ENCODE results near the gene PRRG4. TPM values are rescaled to one million over a fixed set of nuclear protein-coding genes. Genes with fewer than 3 reads are reported as not detected.
"Not testable (repeated sequence)": the region's sequence is repeated elsewhere in the genome, so short reads cannot be mapped to it uniquely, and the experiment has no call there.

The PRRG4 gene
- total RNA-seq, 1 donor from 2014 or later, result 3.7 TPM

DNA sequence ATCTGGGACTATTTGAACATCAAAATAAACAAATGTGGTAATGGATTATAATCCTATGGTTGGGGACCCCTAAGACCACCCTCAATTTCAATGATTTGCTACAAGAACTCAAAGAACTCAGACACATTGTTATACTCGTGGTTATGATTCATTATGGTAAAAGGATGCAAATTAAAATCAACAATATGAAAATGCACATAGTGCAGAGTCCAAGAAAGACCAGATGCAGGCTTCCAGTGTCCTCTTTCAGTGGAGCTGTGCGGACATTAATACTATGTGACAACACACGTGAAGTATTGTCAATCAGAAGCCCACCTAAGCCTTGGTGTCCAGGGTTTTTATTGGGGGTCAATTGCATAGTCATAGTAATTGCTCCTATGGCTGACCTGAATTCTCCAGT is 53.7 kb downstream of the PRRG4 start:
- TF ChIP-seq, protein P1, sequence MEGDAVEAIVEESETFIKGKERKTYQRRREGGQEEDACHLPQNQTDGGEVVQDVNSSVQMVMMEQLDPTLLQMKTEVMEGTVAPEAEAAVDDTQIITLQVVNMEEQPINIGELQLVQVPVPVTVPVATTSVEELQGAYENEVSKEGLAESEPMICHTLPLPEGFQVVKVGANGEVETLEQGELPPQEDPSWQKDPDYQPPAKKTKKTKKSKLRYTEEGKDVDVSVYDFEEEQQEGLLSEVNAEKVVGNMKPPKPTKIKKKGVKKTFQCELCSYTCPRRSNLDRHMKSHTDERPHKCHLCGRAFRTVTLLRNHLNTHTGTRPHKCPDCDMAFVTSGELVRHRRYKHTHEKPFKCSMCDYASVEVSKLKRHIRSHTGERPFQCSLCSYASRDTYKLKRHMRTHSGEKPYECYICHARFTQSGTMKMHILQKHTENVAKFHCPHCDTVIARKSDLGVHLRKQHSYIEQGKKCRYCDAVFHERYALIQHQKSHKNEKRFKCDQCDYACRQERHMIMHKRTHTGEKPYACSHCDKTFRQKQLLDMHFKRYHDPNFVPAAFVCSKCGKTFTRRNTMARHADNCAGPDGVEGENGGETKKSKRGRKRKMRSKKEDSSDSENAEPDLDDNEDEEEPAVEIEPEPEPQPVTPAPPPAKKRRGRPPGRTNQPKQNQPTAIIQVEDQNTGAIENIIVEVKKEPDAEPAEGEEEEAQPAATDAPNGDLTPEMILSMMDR (IDR thresholded peaks at IDR 0.05; ENCODE audit: insufficient read depth, low read length, poor library complexity, severe bottlenecking), result no peak
- no peak for DNase-seq (ENCODE audit: low read depth)
- H3K36me3 ChIP-seq (ENCODE audit: control insufficient read depth, insufficient read depth, low read length), result no peaks in the 10 kb centered on the region
- H3K4me3 ChIP-seq (ENCODE audit: low read depth, low read length), result no peak overlapping the region
- H3K27me3 ChIP-seq (ENCODE audit: control insufficient read depth, insufficient read depth, low read length), result no peaks in the 10 kb centered on the region

DNA sequence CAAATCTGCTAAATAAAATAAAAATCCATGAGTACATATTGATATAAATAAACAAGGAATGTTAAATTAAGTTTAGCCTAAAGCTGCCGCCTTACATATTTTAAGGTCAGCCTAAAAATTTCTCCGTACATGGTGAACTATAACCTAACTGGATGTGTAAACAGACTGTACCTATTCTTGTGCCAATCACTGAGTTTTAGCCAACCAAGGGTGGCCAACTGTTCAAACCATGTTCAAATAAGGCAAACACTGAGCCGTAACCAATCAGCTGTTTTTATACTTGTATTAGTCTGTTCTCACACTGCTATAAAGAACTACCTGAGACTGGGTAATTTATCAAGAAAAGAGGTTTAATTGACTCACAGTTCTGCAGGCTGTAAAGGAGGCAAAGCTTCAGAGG is 54.3 kb downstream of the PRRG4 start:
- no peaks in the 10 kb centered on the region for H3K27me3 ChIP-seq (ENCODE audit: control insufficient read depth, insufficient read depth, low read length)
- TF ChIP-seq, protein P1 (IDR thresholded peaks at IDR 0.05; ENCODE audit: insufficient read depth, low read length, poor library complexity, severe bottlenecking), result no peak
- no peak overlapping the region for H3K4me3 ChIP-seq (ENCODE audit: low read depth, low read length)
- H3K36me3 ChIP-seq (ENCODE audit: control insufficient read depth, insufficient read depth, low read length), result no peaks in the 10 kb centered on the region
- DNase-seq (ENCODE audit: low read depth), result no peak

DNA sequence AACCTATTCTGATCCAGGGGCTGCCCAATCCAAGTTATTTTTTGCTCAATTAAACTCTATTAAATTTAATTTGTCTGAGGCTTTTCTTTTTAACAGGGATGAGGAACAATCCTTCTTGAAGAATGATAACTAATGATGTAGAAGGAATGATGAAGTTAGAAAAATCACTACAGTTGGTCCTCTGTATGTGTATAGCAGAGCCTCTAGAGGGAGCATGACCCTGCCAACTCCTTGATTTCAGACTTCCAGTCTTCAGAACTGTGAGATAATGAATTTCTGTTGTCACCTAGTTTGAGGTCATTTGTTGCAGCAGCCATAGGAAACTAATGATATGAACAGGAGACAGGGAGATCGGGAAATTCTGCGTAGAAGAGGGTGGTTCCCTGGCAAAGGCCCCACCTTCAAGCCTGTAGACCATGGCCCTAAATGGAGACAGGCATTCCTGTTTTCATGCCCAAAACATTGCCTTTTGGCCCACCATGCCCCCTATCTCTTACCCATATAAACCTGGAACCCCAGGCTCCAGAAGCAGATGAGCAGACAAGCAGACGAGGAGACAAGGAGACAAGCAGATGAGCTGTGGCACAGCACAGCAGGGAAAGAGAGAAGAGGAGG is 55.1 kb downstream of the PRRG4 start:
- H3K27me3 ChIP-seq (ENCODE audit: control insufficient read depth, insufficient read depth, low read length), result no peaks in the 10 kb centered on the region
- no peaks in the 10 kb centered on the region for H3K36me3 ChIP-seq (ENCODE audit: control insufficient read depth, insufficient read depth, low read length)
- no peak overlapping the region for H3K4me3 ChIP-seq (ENCODE audit: low read depth, low read length)
- TF ChIP-seq, protein P1 (IDR thresholded peaks at IDR 0.05; ENCODE audit: insufficient read depth, low read length, poor library complexity, severe bottlenecking), result peak; percentile 63
- DNase-seq (ENCODE audit: low read depth), result no peak

DNA sequence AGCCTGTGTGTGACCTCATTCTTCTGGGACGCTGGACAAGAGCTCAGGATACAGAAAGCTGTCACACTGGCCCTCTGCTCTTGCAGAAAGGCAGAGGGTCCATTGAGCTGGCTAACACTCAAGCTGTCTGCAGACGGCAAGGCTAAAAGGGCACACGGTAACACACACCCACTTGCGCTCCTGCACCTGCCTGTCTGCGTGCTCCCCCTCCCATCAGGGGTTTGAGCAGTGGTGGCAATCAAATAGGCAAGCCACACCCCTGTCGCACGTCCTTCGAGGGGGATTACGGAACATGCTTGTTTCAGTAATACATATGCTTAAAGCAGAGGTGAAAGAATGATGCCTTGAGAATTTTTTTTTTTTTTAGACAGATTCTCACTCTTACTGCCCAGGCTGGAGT is 55.8 kb downstream of the PRRG4 start:
- H3K36me3 ChIP-seq (ENCODE audit: control insufficient read depth, insufficient read depth, low read length), result no peaks in the 10 kb centered on the region
- H3K27me3 ChIP-seq (ENCODE audit: control insufficient read depth, insufficient read depth, low read length), result no peaks in the 10 kb centered on the region
- H3K4me3 ChIP-seq (ENCODE audit: low read depth, low read length), result no peak overlapping the region
- DNase-seq (ENCODE audit: low read depth), result no peak
- TF ChIP-seq, protein P1 (IDR thresholded peaks at IDR 0.05; ENCODE audit: insufficient read depth, low read length, poor library complexity, severe bottlenecking), result no peak

DNA sequence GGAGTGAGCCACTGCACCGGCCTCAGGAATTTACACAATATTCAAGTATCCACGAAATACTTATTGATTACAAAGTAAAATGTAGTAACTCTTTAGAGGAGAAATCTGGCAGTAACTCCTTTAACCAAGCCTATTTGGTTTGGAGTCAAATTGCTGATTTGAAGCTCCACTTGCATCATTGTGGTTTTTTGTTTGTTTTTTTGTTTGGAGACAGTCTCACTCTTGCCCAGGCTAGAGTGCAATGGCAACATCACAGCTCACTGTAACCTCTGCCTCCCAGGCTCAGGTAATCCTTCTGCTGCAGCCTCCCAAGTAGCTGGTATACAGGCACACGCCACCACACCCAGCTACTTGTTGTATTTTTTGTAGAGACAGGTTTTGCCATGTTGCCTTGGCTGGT is 56.5 kb downstream of the PRRG4 start:
- TF ChIP-seq, protein P1 (IDR thresholded peaks at IDR 0.05; ENCODE audit: insufficient read depth, low read length, poor library complexity, severe bottlenecking), result no peak
- no peak overlapping the region for H3K4me3 ChIP-seq (ENCODE audit: low read depth, low read length)
- no peaks in the 10 kb centered on the region for H3K36me3 ChIP-seq (ENCODE audit: control insufficient read depth, insufficient read depth, low read length)
- H3K27me3 ChIP-seq (ENCODE audit: control insufficient read depth, insufficient read depth, low read length), result no peaks in the 10 kb centered on the region
- no peak for DNase-seq (ENCODE audit: low read depth)

DNA sequence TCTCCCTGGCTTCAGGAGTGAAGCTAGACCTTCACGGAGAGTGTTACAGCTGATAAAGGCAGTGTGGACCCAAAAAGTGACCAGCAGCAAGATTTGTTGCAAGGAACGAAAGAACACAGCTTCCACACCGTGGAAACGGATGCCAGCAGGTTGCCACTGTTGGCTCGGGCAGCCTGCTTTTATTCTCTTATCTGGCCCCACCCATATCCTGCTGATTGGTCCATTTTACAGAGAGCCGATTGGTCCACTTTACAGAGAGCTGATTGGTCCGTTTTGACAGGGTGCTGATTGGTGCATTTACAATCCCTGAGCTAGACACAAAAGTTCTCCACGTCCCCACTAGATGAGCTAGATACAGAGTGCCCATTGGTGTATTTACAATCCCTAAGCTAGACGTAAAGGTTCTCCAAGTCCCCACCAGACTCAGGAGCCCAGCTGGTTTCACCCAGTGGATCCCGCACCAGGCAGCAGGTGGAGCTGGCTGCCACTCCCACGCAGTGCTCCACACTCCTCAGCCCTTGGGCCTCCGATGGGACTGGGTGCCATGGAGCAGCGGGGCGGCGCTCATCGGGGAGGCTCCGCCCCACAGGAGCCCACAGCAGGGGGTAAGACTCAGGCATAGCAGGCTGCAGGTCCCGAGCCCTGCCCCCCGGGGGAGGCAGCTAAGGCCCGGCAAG is 58.1 kb downstream of the PRRG4 start:
- DNase-seq (ENCODE audit: low read depth); H3K36me3 ChIP-seq (ENCODE audit: control insufficient read depth, insufficient read depth, low read length); H3K27me3 ChIP-seq (ENCODE audit: control insufficient read depth, insufficient read depth, low read length); H3K4me3 ChIP-seq (ENCODE audit: low read depth, low read length): not testable (repeated sequence)

DNA sequence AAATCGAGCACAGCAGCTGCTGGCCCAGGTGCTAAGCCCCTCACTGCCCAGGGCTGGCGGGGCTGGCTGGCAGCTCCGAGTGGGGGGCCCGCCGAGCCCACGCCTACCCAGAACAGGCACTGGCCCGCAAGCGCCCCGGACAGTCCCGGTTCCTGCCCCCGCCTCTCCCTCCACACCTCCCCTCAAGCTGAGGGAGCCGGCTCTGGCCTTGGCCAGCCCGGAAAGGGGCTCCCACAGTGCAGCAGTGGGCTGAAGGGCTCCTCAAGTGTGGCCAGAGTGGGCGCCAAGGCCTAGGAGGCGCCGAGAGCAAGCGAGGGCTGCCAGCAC is 58.6 kb downstream of the PRRG4 start:
- DNase-seq (ENCODE audit: low read depth); H3K4me3 ChIP-seq (ENCODE audit: low read depth, low read length); H3K27me3 ChIP-seq (ENCODE audit: control insufficient read depth, insufficient read depth, low read length); H3K36me3 ChIP-seq (ENCODE audit: control insufficient read depth, insufficient read depth, low read length): not testable (repeated sequence)
